Measurements from ENCODE around the gene VIPR2.

VIPR2 gene

DNA sequence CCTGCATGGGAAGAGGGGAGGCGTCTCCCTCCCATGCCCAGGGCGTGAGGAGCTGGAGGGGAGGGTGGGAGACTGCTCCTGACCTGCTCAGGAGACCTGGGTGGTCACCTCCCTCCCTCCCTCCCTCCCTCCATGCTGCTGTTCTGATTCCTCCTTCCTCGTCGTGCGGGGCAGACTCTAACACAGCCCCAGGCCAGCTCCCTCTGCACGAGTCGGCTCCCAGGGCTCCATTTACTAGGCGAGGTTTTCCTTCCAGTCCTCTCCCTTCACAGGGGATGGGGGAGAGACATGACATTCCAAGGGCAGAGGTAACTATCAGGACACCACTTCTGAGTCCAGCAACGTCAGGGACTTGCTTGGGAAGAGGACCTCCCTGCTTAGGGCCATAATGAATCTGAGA is 23.6 kb downstream of the VIPR2 start:
- TF ChIP-seq SIN3A (IDR thresholded peaks at IDR 0.05; ENCODE audit: borderline replicate concordance, insufficient read depth, low read length) (no peak), POLR2AphosphoS5 (IDR thresholded peaks at IDR 0.05; ENCODE audit: low read depth, low read length) (no peak), REST (IDR thresholded peaks at IDR 0.05; ENCODE audit: insufficient read depth in 1 of 2, low read depth in 2 of 2, low read length in 2 of 2) (no peak), FOXP2 (optimal IDR thresholded peaks at IDR 0.05; ENCODE audit: borderline replicate concordance, extremely low read depth, extremely low read length, insufficient read depth) (no peak), TAF1 (IDR thresholded peaks at IDR 0.05; ENCODE audit: borderline replicate concordance, insufficient read depth, low read length) (no peak)

DNA sequence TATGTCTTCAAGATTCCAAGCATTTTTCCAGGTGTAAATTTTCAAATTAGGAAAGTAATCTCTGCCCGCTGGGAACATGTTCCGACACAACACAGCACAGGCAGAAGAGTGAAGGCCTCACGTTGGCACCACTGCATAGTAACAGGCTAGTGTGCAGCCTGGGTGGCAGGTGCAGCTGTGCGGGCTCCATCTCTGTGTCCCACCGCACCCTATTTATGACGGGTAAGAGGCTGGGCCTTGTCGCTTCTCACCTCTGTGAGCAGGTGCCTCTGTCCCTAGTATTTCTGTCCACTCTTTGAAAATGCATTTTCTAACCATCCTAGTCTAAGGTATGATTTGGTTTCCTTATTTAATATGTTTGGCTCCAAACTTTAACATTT is 24.1 kb downstream of the VIPR2 start:
- TF ChIP-seq FOXP2 (optimal IDR thresholded peaks at IDR 0.05; ENCODE audit: borderline replicate concordance, extremely low read depth, extremely low read length, insufficient read depth) = no peak
- no peak for TF ChIP-seq REST (IDR thresholded peaks at IDR 0.05; ENCODE audit: insufficient read depth in 1 of 2, low read depth in 2 of 2, low read length in 2 of 2)
- TF ChIP-seq POLR2AphosphoS5 (IDR thresholded peaks at IDR 0.05; ENCODE audit: low read depth, low read length) = no peak
- TF ChIP-seq TAF1 (IDR thresholded peaks at IDR 0.05; ENCODE audit: borderline replicate concordance, insufficient read depth, low read length) = no peak
- TF ChIP-seq SIN3A (IDR thresholded peaks at IDR 0.05; ENCODE audit: borderline replicate concordance, insufficient read depth, low read length) = no peak

GRCh38 chr7:159119851-159120539 is 24.7 kb downstream of the VIPR2 start:
- TF ChIP-seq SIN3A (IDR thresholded peaks at IDR 0.05; ENCODE audit: borderline replicate concordance, insufficient read depth, low read length) = no peak
- TF ChIP-seq POLR2AphosphoS5 (IDR thresholded peaks at IDR 0.05; ENCODE audit: low read depth, low read length) = no peak
- no peak for TF ChIP-seq REST (IDR thresholded peaks at IDR 0.05; ENCODE audit: insufficient read depth in 1 of 2, low read depth in 2 of 2, low read length in 2 of 2)
- TF ChIP-seq FOXP2 (optimal IDR thresholded peaks at IDR 0.05; ENCODE audit: borderline replicate concordance, extremely low read depth, extremely low read length, insufficient read depth) = no peak
- no peak for TF ChIP-seq TAF1 (IDR thresholded peaks at IDR 0.05; ENCODE audit: borderline replicate concordance, insufficient read depth, low read length)

GRCh38 chr7:159119026-159119741 is 25.5 kb downstream of the VIPR2 start:
- TF ChIP-seq TAF1 (IDR thresholded peaks at IDR 0.05; ENCODE audit: borderline replicate concordance, insufficient read depth, low read length) (no peak), SIN3A (IDR thresholded peaks at IDR 0.05; ENCODE audit: borderline replicate concordance, insufficient read depth, low read length) (no peak), FOXP2 (optimal IDR thresholded peaks at IDR 0.05; ENCODE audit: borderline replicate concordance, extremely low read depth, extremely low read length, insufficient read depth) (no peak), POLR2AphosphoS5 (IDR thresholded peaks at IDR 0.05; ENCODE audit: low read depth, low read length) (no peak), REST (IDR thresholded peaks at IDR 0.05; ENCODE audit: insufficient read depth in 1 of 2, low read depth in 2 of 2, low read length in 2 of 2) (no peak)
